ENCODE measurements around the gene HNF1B.
A peak's percentile ranks its signal among the peaks of the same experiment; 100 is the strongest.
"Not testable (repeated sequence)": the region's sequence is repeated elsewhere in the genome, so short reads cannot be mapped to it uniquely, and the experiment has no call there.

HNF1B gene

GRCh38 chr17:37744961-37745800, at the start of gene HNF1B:
Gene HNF1B (minus strand): TSS chr17:37745059. CDS start chr17:37744884, 175 bp downstream.
- peak; percentile 68 to 77 (median 73) for DNase-seq

- DNase-seq, result peak; percentile 50 to 60 (median 52)
These were observed 47.9 kb upstream of the HNF1B start for GRCh38 chr17:37792787-37793186.

GRCh38 chr17:37791447-37792399, 46.9 kb upstream of the HNF1B start:
- DNase-seq, result peak; percentile 44 to 70 (median 57)

GRCh38 chr17:37789771-37790541, 45.1 kb upstream of the HNF1B start:
- no peak for DNase-seq

GRCh38 chr17:37789021-37789565, 44.2 kb upstream of the HNF1B start:
- DNase-seq, result no peak

- no peak for DNase-seq
These were observed 43.7 kb upstream of the HNF1B start for GRCh38 chr17:37788526-37788925.

- DNase-seq, result no peak
These were observed 42.3 kb upstream of the HNF1B start for GRCh38 chr17:37787055-37787757.

- no peak for DNase-seq
These were observed 41.6 kb upstream of the HNF1B start for GRCh38 chr17:37786481-37786880.

- DNase-seq, result not testable (repeated sequence)
These were observed 37.6 kb upstream of the HNF1B start for GRCh38 chr17:37782460-37782859.

GRCh38 chr17:37781451-37781850, 36.6 kb upstream of the HNF1B start:
- no peak for DNase-seq

GRCh38 chr17:37779554-37779953, 34.7 kb upstream of the HNF1B start:
- DNase-seq, result peak in 2 of 3 donors; percentile 15 to 46

GRCh38 chr17:37774504-37774903, 29.6 kb upstream of the HNF1B start:
- peak; percentile 23 to 63 (median 56) for DNase-seq

- DNase-seq, result no peak
These were observed 28.1 kb upstream of the HNF1B start for GRCh38 chr17:37772982-37773381.

- peak; percentile 68 to 78 (median 73) for DNase-seq
These were observed 26.0 kb upstream of the HNF1B start for GRCh38 chr17:37770631-37771518.

- DNase-seq, result no peak
These were observed 24.2 kb upstream of the HNF1B start for GRCh38 chr17:37769050-37769449.

GRCh38 chr17:37768438-37768837, 23.6 kb upstream of the HNF1B start:
- no peak for DNase-seq

GRCh38 chr17:37766971-37767370, 22.1 kb upstream of the HNF1B start:
- DNase-seq, result peak in 1 of 3 donors; percentile 12

- no peak for DNase-seq
These were observed 19.5 kb upstream of the HNF1B start for GRCh38 chr17:37764383-37764782.

GRCh38 chr17:37762666-37763065, 17.8 kb upstream of the HNF1B start:
- DNase-seq, result no peak

- DNase-seq, result peak; percentile 60 to 83 (median 65)
These were observed 17.1 kb upstream of the HNF1B start for GRCh38 chr17:37761961-37762360.

GRCh38 chr17:37761059-37761458, 16.2 kb upstream of the HNF1B start:
- DNase-seq, result peak; percentile 64 to 87 (median 77)

All from suppressor macrophage treated with lipopolysaccharide for 1 hour (primary cell).